ENCODE results near the gene EHMT1.

The EHMT1 gene

DNA sequence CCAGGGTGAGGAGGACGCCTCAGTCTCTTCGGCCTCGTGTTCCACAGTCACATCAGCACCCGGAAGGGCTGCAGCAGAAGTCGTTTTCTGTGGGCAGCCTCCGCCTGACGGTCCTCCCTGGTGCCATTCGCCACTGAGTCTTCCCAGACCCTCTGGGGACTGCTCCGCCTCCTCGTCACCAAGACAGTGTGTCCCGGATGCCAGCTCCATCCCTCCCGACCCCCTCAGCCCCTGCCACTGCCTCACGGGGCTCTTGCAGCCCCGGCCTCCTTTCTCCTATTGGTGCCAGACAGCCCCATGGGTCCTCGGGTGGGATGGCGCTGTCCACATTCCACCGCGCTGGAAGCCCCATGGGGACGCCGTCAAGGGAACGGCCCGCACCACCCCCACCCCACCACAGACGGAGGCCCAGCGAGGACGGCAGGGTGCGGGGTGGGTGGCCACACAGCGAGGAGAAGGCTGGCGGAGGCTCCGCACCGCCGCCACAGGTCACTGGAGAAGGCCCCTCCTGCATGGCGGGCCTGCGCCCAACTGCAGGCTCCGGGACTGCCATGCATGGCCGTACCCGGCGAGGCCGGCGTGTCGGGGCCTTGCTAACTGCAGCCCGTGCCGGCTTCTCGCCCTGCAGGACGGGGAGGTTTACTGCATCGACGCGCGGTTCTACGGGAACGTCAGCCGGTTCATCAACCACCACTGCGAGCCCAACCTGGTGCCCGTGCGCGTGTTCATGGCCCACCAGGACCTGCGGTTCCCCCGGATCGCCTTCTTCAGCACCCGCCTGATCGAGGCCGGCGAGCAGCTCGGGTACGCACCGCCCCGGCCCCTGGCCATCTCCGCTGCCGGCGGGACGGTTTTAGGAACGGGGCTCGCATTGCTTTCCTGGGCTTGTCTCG lies 215.2 kb downstream of the EHMT1 start:
- no peaks in the 10 kb centered on the region for H3K9me3 ChIP-seq (replicated peaks in 1 of 11)
- no peaks in the 10 kb centered on the region for H3K27me3 ChIP-seq
- H3K36me3 ChIP-seq: peaks cover 78 to 89% (median 83%) of the 10 kb centered on the region in 11 experiments
- no peak overlapping the region for H3K4me2 ChIP-seq
- H3K9ac ChIP-seq: no peak overlapping the region
- H3K4me3 ChIP-seq: no peak overlapping the region
- peaks cover 27 to 96% (median 71%) of the 10 kb centered on the region in 11 experiments; a peak in 21 of 22 replicates for H4K20me1 ChIP-seq
- no peak for TF ChIP-seq Cebpa-rat (IDR thresholded peaks at IDR 0.05)
- peaks cover 2 to 15% (median 13%) of the 10 kb centered on the region in 10 experiments for H3K4me1 ChIP-seq
- H3K27ac ChIP-seq: no peak overlapping the region

- TF ChIP-seq Cebpa-rat (IDR thresholded peaks at IDR 0.05): no peak
- H4K20me1 ChIP-seq: peaks cover 20 to 91% (median 62%) of the 10 kb centered on the region in 11 experiments; a peak in 19 of 22 replicates
- H3K9ac ChIP-seq: no peak overlapping the region
- H3K4me3 ChIP-seq: no peak overlapping the region
- H3K9me3 ChIP-seq (replicated peaks in 1 of 11): no peaks in the 10 kb centered on the region; a peak in 1 of 22 replicates
- H3K36me3 ChIP-seq: peaks cover 68 to 79% (median 72%) of the 10 kb centered on the region in 11 experiments
- no peak overlapping the region for H3K27ac ChIP-seq
- H3K27me3 ChIP-seq: no peaks in the 10 kb centered on the region
- H3K4me1 ChIP-seq: peaks cover 9 to 23% (median 20%) of the 10 kb centered on the region in 10 experiments
- no peak overlapping the region for H3K4me2 ChIP-seq
Observed at GRCh38 chr9:137834846-137835546, 216.2 kb downstream of the EHMT1 start.

DNA sequence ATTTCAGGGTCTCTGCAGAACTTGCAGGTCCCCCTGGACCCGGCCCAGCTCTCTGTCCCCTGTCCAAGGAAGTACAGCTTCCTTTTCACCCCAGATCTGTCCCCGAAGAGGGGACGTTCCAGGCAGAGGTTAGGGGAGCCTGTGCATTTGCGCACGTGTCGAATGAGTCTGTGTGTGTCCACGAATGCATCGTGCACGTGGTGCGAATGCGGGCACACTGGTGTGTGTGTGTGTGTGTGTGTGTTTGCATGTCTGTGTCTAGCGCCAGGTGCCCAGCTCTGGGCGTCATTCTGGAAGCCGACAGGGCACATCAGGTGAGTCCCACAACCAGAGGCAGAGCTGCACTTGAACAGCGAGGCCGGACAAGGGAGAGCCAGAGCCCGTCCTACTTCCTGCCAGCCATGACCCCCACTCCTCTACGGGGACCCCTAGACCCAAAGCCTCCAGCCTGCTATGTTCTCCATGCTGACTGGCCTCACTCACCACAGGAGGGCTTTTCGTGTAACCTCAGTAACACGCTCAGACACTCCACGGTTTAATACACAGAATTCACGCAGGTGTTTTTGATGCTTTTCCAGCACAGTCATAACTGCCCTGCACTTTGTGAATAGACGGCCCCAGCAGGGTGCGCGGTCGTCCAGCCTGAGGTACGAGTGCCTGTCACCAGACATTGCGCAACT lies 217.5 kb downstream of the EHMT1 start:
- Histone ChIP-seq H3K9me3 (replicated peaks in 1 of 11) (peaks cover 0 to 6% (median 0%) of the 10 kb centered on the region in 11 experiments; a peak in 2 of 22 replicates), H3K4me2 (no peak overlapping the region), H4K20me1 (peaks cover 12 to 78% (median 49%) of the 10 kb centered on the region in 11 experiments; a peak in 19 of 22 replicates), H3K36me3 (peaks cover 55 to 66% (median 59%) of the 10 kb centered on the region in 11 experiments), H3K4me1 (peaks cover 9 to 23% (median 20%) of the 10 kb centered on the region in 10 experiments), H3K9ac (no peak overlapping the region), H3K4me3 (no peak overlapping the region), H3K27ac (no peak overlapping the region), H3K27me3 (no peaks in the 10 kb centered on the region)
- peak in 6 of 11 experiments; percentile 12 to 79 (median 34); a peak in 4 of 22 replicates for TF ChIP-seq Cebpa-rat (IDR thresholded peaks at IDR 0.05)

DNA sequence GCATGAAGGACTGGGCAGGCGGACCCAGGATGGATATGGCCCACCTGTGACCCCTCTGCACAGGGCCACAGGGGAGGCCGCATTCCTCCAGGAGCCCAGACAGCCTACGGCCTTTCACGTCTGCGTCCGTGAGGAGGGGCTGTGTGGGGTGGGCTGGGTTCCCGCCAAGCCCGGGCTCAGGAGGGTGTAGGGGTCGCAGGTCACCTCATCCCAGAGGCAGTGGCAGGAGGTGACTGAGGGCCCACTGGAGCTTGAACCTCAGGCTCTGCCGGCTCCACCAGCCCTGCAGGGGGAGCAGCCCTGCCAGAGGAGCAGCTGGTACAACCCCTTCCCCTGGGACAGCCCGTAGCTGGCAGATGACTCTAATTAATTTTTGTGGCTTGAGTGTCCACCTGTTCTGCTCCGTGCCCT lies 218.0 kb downstream of the EHMT1 start:
- Histone ChIP-seq H3K9me3 (replicated peaks in 1 of 11) (peaks cover 0 to 6% (median 0%) of the 10 kb centered on the region in 11 experiments; a peak in 2 of 22 replicates), H3K9ac (no peak overlapping the region), H3K27me3 (no peaks in the 10 kb centered on the region), H3K4me3 (no peak overlapping the region), H4K20me1 (peaks cover 7 to 73% (median 43%) of the 10 kb centered on the region in 11 experiments; a peak in 19 of 22 replicates), H3K36me3 (peaks cover 50 to 60% (median 54%) of the 10 kb centered on the region in 11 experiments), H3K4me2 (no peak overlapping the region), H3K4me1 (peaks cover 9 to 23% (median 20%) of the 10 kb centered on the region in 10 experiments), H3K27ac (no peak overlapping the region)
- TF ChIP-seq Cebpa-rat (IDR thresholded peaks at IDR 0.05): peak in 2 of 11 experiments; percentile 2 to 31; a peak in 2 of 22 replicates

DNA sequence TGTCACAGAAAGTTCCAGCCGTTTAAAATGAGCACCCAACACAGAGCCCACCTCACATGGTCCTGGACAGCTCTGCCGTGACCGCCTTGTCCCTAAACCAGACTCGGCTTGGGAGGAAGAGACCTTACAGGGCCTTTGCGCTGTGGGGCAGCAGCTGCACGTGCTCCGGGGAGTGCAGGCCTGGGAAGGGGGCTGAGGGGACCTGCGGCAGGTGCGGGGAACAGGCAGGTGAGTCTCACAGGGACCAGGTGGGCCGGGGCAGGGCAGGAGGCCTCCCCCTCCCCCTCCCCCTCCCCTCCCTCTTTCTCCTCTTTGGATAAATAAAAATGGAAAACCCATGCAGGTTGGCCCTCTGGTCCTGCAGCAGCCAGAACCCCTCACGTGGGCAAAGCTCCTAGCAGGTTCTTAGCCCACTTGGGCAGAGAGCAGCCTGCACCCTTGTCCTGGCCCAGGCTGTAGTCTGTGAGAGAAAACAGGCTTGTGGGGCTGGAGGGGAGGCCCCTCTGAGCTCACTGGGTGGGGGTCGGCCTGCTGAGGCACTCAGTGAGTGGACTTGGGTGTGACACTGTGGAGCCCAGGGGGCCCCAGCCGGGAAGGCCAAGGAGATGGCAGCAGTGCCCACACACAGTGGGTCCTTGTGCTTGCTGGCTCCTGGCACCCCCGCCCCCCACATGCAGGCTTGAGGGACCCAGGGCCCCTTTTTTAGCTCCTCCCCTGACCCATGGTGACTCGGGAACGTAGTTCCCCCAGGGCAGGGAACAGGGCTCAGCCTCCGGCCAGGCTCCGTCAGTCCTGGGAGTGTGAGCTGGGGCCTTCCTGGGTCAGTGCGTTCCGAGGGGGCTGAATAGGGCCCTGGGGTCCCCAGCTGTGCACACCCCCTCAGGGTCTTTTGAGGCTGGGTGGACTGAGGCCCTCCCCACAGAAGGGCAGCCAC lies 218.8 kb downstream of the EHMT1 start:
- no peak overlapping the region for H3K4me3 ChIP-seq
- H3K27ac ChIP-seq: no peak overlapping the region
- H3K4me1 ChIP-seq: peaks cover 9 to 23% (median 20%) of the 10 kb centered on the region in 10 experiments
- peaks cover 44 to 53% (median 47%) of the 10 kb centered on the region in 11 experiments for H3K36me3 ChIP-seq
- H3K4me2 ChIP-seq: peak overlapping the region in 1 of 11 experiments; percentile 29; a peak in 1 of 22 replicates
- H3K9me3 ChIP-seq (replicated peaks in 1 of 11): peaks cover 0 to 6% (median 0%) of the 10 kb centered on the region in 11 experiments; a peak in 2 of 22 replicates
- no peak for TF ChIP-seq Cebpa-rat (IDR thresholded peaks at IDR 0.05)
- no peak overlapping the region for H3K9ac ChIP-seq
- H3K27me3 ChIP-seq: no peaks in the 10 kb centered on the region
- peaks cover 7 to 65% (median 39%) of the 10 kb centered on the region in 11 experiments; a peak in 19 of 22 replicates for H4K20me1 ChIP-seq

DNA sequence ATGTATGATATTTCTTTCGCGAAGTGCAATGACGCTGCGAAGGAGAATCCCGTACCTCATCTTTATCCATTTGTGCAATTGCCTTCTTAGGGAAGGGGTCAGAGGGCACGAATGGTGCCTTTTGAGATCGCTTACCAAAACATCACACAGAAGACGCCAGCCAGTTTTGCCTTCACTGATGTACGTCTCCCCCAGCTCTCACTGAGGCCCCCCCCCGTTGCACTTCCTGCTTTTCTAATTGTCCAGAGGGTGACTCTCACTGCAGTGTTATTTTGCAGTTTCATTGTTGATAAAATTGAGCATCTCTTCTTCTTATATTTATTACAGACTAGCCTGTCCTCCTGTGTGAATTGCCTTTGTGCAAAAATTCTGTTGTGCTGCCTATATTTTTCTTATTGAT lies 219.8 kb downstream of the EHMT1 start:
- H3K4me3 ChIP-seq: no peak overlapping the region
- H3K9me3 ChIP-seq (replicated peaks in 1 of 11): peaks cover 0 to 6% (median 0%) of the 10 kb centered on the region in 11 experiments; a peak in 2 of 22 replicates
- no peak overlapping the region for H3K27ac ChIP-seq
- peaks cover 0 to 55% (median 29%) of the 10 kb centered on the region in 11 experiments; a peak in 17 of 22 replicates for H4K20me1 ChIP-seq
- peaks cover 9 to 23% (median 20%) of the 10 kb centered on the region in 10 experiments for H3K4me1 ChIP-seq
- H3K27me3 ChIP-seq: no peaks in the 10 kb centered on the region
- H3K9ac ChIP-seq: no peak overlapping the region
- no peak for TF ChIP-seq Cebpa-rat (IDR thresholded peaks at IDR 0.05)
- H3K4me2 ChIP-seq: peak overlapping the region in 8 of 11 experiments; percentile 8 to 40 (median 26); a peak in 8 of 22 replicates
- peaks cover 35 to 43% (median 37%) of the 10 kb centered on the region in 11 experiments for H3K36me3 ChIP-seq

DNA sequence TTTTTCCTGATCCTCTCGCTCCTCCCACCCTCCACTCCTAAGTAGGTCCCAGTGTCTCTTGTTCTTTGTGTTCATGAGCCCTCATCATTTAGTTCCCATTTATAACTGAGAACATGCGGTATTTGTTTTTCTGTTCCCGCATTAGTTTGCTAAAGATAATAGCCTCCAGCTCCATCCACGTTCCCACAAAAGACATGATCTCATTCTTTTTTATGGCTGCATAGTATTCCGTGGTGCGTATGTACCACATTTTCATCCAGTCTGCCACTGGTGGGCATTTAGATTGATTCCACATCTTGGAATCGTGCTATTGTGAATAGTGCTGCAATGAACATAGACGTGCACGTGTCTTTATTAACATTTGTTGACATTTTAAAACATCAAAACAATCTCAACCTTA lies 224.6 kb downstream of the EHMT1 start:
- H3K36me3 ChIP-seq: no peaks in the 10 kb centered on the region; a peak in 1 of 22 replicates
- peaks cover 0 to 12% (median 0%) of the 10 kb centered on the region in 11 experiments; a peak in 5 of 22 replicates for H4K20me1 ChIP-seq
- H3K4me1 ChIP-seq: peaks cover 9 to 15% (median 12%) of the 10 kb centered on the region in 10 experiments
- H3K27me3 ChIP-seq: no peaks in the 10 kb centered on the region
- peaks cover 0 to 6% (median 0%) of the 10 kb centered on the region in 11 experiments; a peak in 2 of 22 replicates for H3K9me3 ChIP-seq (replicated peaks in 1 of 11)
- no peak overlapping the region for H3K27ac ChIP-seq
- no peak overlapping the region for H3K4me2 ChIP-seq
- no peak overlapping the region for H3K4me3 ChIP-seq
- H3K9ac ChIP-seq: no peak overlapping the region
- TF ChIP-seq Cebpa-rat (IDR thresholded peaks at IDR 0.05): no peak
